IMR-90 (cell line): ENCODE data around the gene IL17B. TPM values are rescaled to one million over a fixed set of nuclear protein-coding genes. Genes with fewer than 3 reads are reported as not detected.

ENCODE experiments used
- ATAC-seq: fragments of 200-7000 bp; cut with Tn5 transposase; 2 replicates; pipeline ENCODE4 v1.9.1; 2020; ENCODE audit warnings: low read depth, mild to moderate bottlenecking, moderate library complexity
- BruUV-seq: library from RNA; stranded (reverse); fragments of 400-500 nt; replicated peaks from 2 replicates; lab custom pipeline; 2021; lab: Mats Ljungman, UMichigan
- CTCF ChIA-PET: fragments of 300-600 bp; formaldehyde crosslinking; extraction: SDS; loops from one replicate; lab custom pipeline; 2021; ENCODE audit warnings: antibody characterized with exemption; lab: Yijun Ruan, JAX
- POLR2A ChIA-PET: fragments of 300-600 bp; sonication (Branson Sonifier 250); formaldehyde crosslinking; loops from one replicate; lab custom pipeline; 2022; ENCODE audit warnings: antibody characterized with exemption; ENCODE audit not compliant: unreplicated experiment; lab: Charles Lee
- DNase-seq: peaks from one replicate; pipeline ENCODE4 v3.0.0; 2013
- H2AFZ ChIP-seq: replicated peaks from 2 replicates; pipeline ENCODE3; 2013; ENCODE audit warnings: low read length, mild to moderate bottlenecking; ENCODE audit not compliant: poor library complexity
- H2AK5ac ChIP-seq: 2 replicates; pipeline ENCODE4 v1.6.1; 2013; ENCODE audit warnings: low read depth, low read length, inconsistent platforms
- H2AK9ac ChIP-seq: replicated peaks from 2 replicates; pipeline ENCODE3; 2013; ENCODE audit warnings: mild to moderate bottlenecking, low read depth, low read length, moderate library complexity; ENCODE audit not compliant: poor library complexity
- H2BK120ac ChIP-seq: 2 replicates; pipeline ENCODE4 v1.6.1; 2013; ENCODE audit warnings: low read depth, low read length, inconsistent platforms
- H2BK15ac ChIP-seq: 3 replicates; pipeline ENCODE4 v1.6.1; 2013; ENCODE audit warnings: low read depth, low read length, inconsistent platforms
- H2BK20ac ChIP-seq: 2 replicates; pipeline ENCODE4 v1.6.1; 2013; ENCODE audit warnings: low read depth, mild to moderate bottlenecking, inconsistent platforms, low read length, moderate library complexity
- H2BK5ac ChIP-seq: 2 replicates; pipeline ENCODE4 v1.6.1; 2013; ENCODE audit warnings: mild to moderate bottlenecking, low read depth, low read length, inconsistent platforms; ENCODE audit not compliant: poor library complexity, severe bottlenecking
- H3K14ac ChIP-seq: replicated peaks from 2 replicates; pipeline ENCODE4 v1.6.1; 2013; ENCODE audit warnings: low read depth, low read length, inconsistent platforms
- H3K18ac ChIP-seq: 2 replicates; pipeline ENCODE4 v1.6.1; 2013; ENCODE audit warnings: low read depth, low read length, control low read depth
- H3K23ac ChIP-seq: 2 replicates; pipeline ENCODE4 v1.6.1; 2013; ENCODE audit warnings: low read depth, low read length, inconsistent platforms
- H3K27ac ChIP-seq: 2 replicates; pipeline ENCODE4 v1.5.1; 2013; ENCODE audit warnings: mild to moderate bottlenecking, control low read depth, low read length; ENCODE audit not compliant: insufficient read depth
- H3K27me3 ChIP-seq: 2 replicates; pipeline ENCODE4 v1.6.1; 2013; ENCODE audit warnings: low read length; ENCODE audit not compliant: control insufficient read depth, insufficient read depth
- H3K36me3 ChIP-seq: 2 replicates; pipeline ENCODE4 v1.6.1; 2013; ENCODE audit warnings: low read length, mixed read lengths; ENCODE audit not compliant: control insufficient read depth, insufficient read depth
- H3K4ac ChIP-seq: 2 replicates; pipeline ENCODE4 v1.6.1; 2013; ENCODE audit warnings: low read depth, low read length, inconsistent platforms
- H3K4me1 ChIP-seq: 2 replicates; pipeline ENCODE4 v1.6.1; 2013; ENCODE audit warnings: low read length, mixed read lengths; ENCODE audit not compliant: control insufficient read depth, insufficient read depth
- H3K4me2 ChIP-seq: 2 replicates; pipeline ENCODE4 v1.6.1; 2013; ENCODE audit warnings: low read depth, mild to moderate bottlenecking, control low read depth, low read length, moderate library complexity
- H3K4me3 ChIP-seq: 2 replicates; pipeline ENCODE4 v1.5.1; 2013; ENCODE audit warnings: low read depth, mild to moderate bottlenecking, control low read depth, low read length, moderate library complexity; ENCODE audit not compliant: insufficient read depth
- H3K56ac ChIP-seq: 2 replicates; pipeline ENCODE4 v1.6.1; 2013; ENCODE audit warnings: low read length, inconsistent platforms; ENCODE audit not compliant: insufficient read depth; ENCODE audit errors: extremely low read depth
- H3K79me1 ChIP-seq, 2 experiments: 2 replicates each; pipeline ENCODE4 v1.6.1; 2013; ENCODE audit warnings: low read length in 2 of 2, inconsistent platforms in 1 of 2, low read depth in 1 of 2
- H3K9ac ChIP-seq: 2 replicates; pipeline ENCODE4 v1.6.1; 2013; ENCODE audit warnings: low read depth, low read length, control low read depth
- H3K9me1 ChIP-seq: 2 replicates; pipeline ENCODE4 v1.6.1; 2013; ENCODE audit warnings: low read length, inconsistent platforms; ENCODE audit not compliant: insufficient read depth
- H3K9me3 ChIP-seq: 2 replicates; pipeline ENCODE4 v1.6.1; 2013; ENCODE audit warnings: low read length; ENCODE audit not compliant: control insufficient read depth, insufficient read depth
- H4K20me1 ChIP-seq: 2 replicates; pipeline ENCODE4 v1.6.1; 2013; ENCODE audit warnings: low read length, inconsistent platforms; ENCODE audit not compliant: insufficient read depth
- H4K5ac ChIP-seq: 2 replicates; pipeline ENCODE4 v1.6.1; 2013; ENCODE audit warnings: mild to moderate bottlenecking, low read depth, low read length, control low read depth
- H4K8ac ChIP-seq, 2 experiments: 2 replicates each; pipeline ENCODE4 v1.6.1; 2013; ENCODE audit warnings: low read depth in 2 of 2, low read length in 2 of 2, control low read depth in 1 of 2, inconsistent platforms in 1 of 2
- H4K91ac ChIP-seq: 2 replicates; pipeline ENCODE4 v1.6.1; 2013; ENCODE audit warnings: low read depth, low read length, inconsistent platforms; ENCODE audit not compliant: insufficient read depth
- WGBS, 2 experiments: methylation state at CpG; one replicate each; pipeline versions ENCODE4 v1.1.5 to v1.1.7; 2013; ENCODE audit warnings: missing lambda C conversion rate in 2 of 2; ENCODE audit not compliant: insufficient read length in 1 of 2; ENCODE audit errors: extremely low coverage in 2 of 2; 5-methylcytosine and 5-hydroxymethylcytosine counted together
- dilution Hi-C: fragments of 300-500 bp; cut with HindIII; formaldehyde crosslinking; loops from one replicate; pipeline ENCODE4 v1.14.3; 2018; ENCODE audit warnings: low sequenced_read_pairs; ENCODE audit not compliant: unreplicated experiment
- in situ Hi-C: fragments of 300-500 bp; cut with MboI; formaldehyde crosslinking; loops from 3 replicates; pipeline ENCODE4 v1.14.3; 2019; ENCODE audit warnings: low sequenced_read_pairs, inconsistent platforms, mixed read lengths
- intact Hi-C: fragments of 100-400 bp; cut with micrococcal nuclease; formaldehyde crosslinking; loops from 2 replicates; pipeline ENCODE4 v1.10.0; 2022
- polyA plus RNA-seq, 3 experiments: library from polyadenylated mRNA; depleted of rRNA; stranded (reverse); fragments of >200 nt; gene quantifications; 2 replicates each; pipeline ENCODE4 v1.2.3, GENCODE V29; 2012; ENCODE audit warnings: low replicate concordance in 1 of 3
- total RNA-seq: library from RNA; depleted of rRNA; stranded (reverse); fragments of >200 nt; gene quantifications from 2 replicates; pipeline ENCODE4 v1.2.3, GENCODE V29; 2012
- TF ChIP-seq, protein P1 (sequence below): fragments of 150-350 bp; IDR thresholded peaks from 2 replicates; pipeline ENCODE4 v1.6.1; 2017; ENCODE audit warnings: mild to moderate bottlenecking, antibody characterized with exemption, low read length, low read depth

Gene IL17B
- total and polyA plus RNA-seq, 2 of the 4 experiments (the other 2 are of a cell fraction) = 0.31 TPM; not detected in 1

GRCh38 chr5:149328177-149328576 lies 50.9 kb downstream of the IL17B start:
- intact Hi-C loops (no loop called here), in situ Hi-C loops (no loop called here), dilution Hi-C loops (no loop called here)
- no peak overlapping the region for H3K56ac ChIP-seq
- H3K36me3 ChIP-seq = no peaks in the 10 kb centered on the region
- H3K23ac ChIP-seq = no peak overlapping the region
- H2BK20ac ChIP-seq = no peak overlapping the region
- no peak overlapping the region for H2BK120ac ChIP-seq
- no peak overlapping the region for H3K18ac ChIP-seq
- no peak overlapping the region for H2AK9ac ChIP-seq
- no peak overlapping the region for H3K4me2 ChIP-seq
- H4K20me1 ChIP-seq = no peaks in the 10 kb centered on the region
- no peak overlapping the region for H3K4me3 ChIP-seq
- ChIA-PET CTCF (interaction anchor here (1.6 kb wide), 1 partner anchor 11 kb away, joined by 4 read pairs; no protein-coding TSS in a partner anchor), POLR2A (no interaction called here)
- H3K27ac ChIP-seq = no peak overlapping the region
- H3K9me3 ChIP-seq = no peaks in the 10 kb centered on the region
- no peak overlapping the region for H4K91ac ChIP-seq
- no peaks in the 10 kb centered on the region for H3K27me3 ChIP-seq
- no peaks in the 10 kb centered on the region for H3K79me1 ChIP-seq
- no peak overlapping the region for H3K9ac ChIP-seq
- no peak overlapping the region for H2AFZ ChIP-seq
- no peak overlapping the region for H2BK5ac ChIP-seq
- H3K4ac ChIP-seq = no peak overlapping the region
- no peak overlapping the region for H2BK15ac ChIP-seq
- peaks cover 5% of the 10 kb centered on the region for H3K4me1 ChIP-seq
- WGBS, 2 experiments = 92% methylated on average over 3 of the region's 5 CpGs; no CpG with 5 or more reads in 1 of the 2 experiments
- H3K9me1 ChIP-seq = peaks cover 1% of the 10 kb centered on the region; the same call in 1 of the 2 replicates
- no TSS peak for BruUV-seq
- ATAC-seq (no peak), DNase-seq (no peak)
- H2AK5ac ChIP-seq = no peak overlapping the region
- TF ChIP-seq, protein P1, sequence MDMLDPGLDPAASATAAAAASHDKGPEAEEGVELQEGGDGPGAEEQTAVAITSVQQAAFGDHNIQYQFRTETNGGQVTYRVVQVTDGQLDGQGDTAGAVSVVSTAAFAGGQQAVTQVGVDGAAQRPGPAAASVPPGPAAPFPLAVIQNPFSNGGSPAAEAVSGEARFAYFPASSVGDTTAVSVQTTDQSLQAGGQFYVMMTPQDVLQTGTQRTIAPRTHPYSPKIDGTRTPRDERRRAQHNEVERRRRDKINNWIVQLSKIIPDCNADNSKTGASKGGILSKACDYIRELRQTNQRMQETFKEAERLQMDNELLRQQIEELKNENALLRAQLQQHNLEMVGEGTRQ = no peak
- no peak overlapping the region for H3K14ac ChIP-seq
- no peak overlapping the region for H4K8ac ChIP-seq
- H4K5ac ChIP-seq = no peak overlapping the region
